HG03108 (cell line): ENCODE data around the gene TAPT1.
"Not testable (repeated sequence)": the region's sequence is repeated elsewhere in the genome, so short reads cannot be mapped to it uniquely, and the experiment has no call there.

Experiments
- ATAC-seq: cut with Tn5 transposase; IDR thresholded peaks from one replicate; pipeline ENCODE4 v1.9.1; 2021; ENCODE audit warnings: moderate library complexity; ENCODE audit not compliant: unreplicated experiment

The TAPT1 gene

GRCh38 chr4:16217300-16218051, 8.8 kb downstream of the TAPT1 start:
- ATAC-seq, result no peak

GRCh38 chr4:16213121-16213520, 13.2 kb downstream of the TAPT1 start:
- no peak for ATAC-seq

GRCh38 chr4:16212138-16212782, 14.0 kb downstream of the TAPT1 start:
- ATAC-seq, result no peak

- no peak for ATAC-seq
These were observed 18.9 kb downstream of the TAPT1 start for GRCh38 chr4:16207409-16207808.

- no peak for ATAC-seq
These were observed 19.4 kb downstream of the TAPT1 start for GRCh38 chr4:16206848-16207247.

- no peak for ATAC-seq
These were observed 20.0 kb downstream of the TAPT1 start for GRCh38 chr4:16206301-16206700.

- peak; percentile 84 for ATAC-seq
These were observed 20.7 kb downstream of the TAPT1 start for GRCh38 chr4:16205298-16206164.

- ATAC-seq, result no peak
These were observed 21.8 kb downstream of the TAPT1 start for GRCh38 chr4:16204505-16204904.

GRCh38 chr4:16203083-16203482, 23.2 kb downstream of the TAPT1 start:
- ATAC-seq, result no peak

GRCh38 chr4:16202598-16202997, 23.7 kb downstream of the TAPT1 start:
- ATAC-seq, result no peak

GRCh38 chr4:16199093-16199492, 27.2 kb downstream of the TAPT1 start:
- no peak for ATAC-seq

GRCh38 chr4:16197876-16198665, 28.2 kb downstream of the TAPT1 start:
- ATAC-seq, result no peak

- peak; percentile 65 for ATAC-seq
These were observed 29.5 kb downstream of the TAPT1 start for GRCh38 chr4:16196482-16197393.

GRCh38 chr4:16195209-16195608, 31.1 kb downstream of the TAPT1 start:
- ATAC-seq, result no peak

GRCh38 chr4:16194798-16195197, 31.5 kb downstream of the TAPT1 start:
- not testable (repeated sequence) for ATAC-seq

GRCh38 chr4:16194214-16194613, 32.1 kb downstream of the TAPT1 start:
- no peak for ATAC-seq

GRCh38 chr4:16192631-16193518, 33.4 kb downstream of the TAPT1 start:
- ATAC-seq, result no peak

GRCh38 chr4:16192057-16192456, 34.2 kb downstream of the TAPT1 start:
- no peak for ATAC-seq

GRCh38 chr4:16187455-16187854, 38.8 kb downstream of the TAPT1 start:
- no peak for ATAC-seq
